HG03135 (cell line): ENCODE results near the gene ZBTB7B.

Source experiments
- ATAC-seq: cut with Tn5 transposase; IDR thresholded peaks from one replicate; pipeline ENCODE4 v1.9.1; 2021; ENCODE audit warnings: mild to moderate bottlenecking, moderate library complexity; ENCODE audit not compliant: unreplicated experiment

The ZBTB7B gene

DNA sequence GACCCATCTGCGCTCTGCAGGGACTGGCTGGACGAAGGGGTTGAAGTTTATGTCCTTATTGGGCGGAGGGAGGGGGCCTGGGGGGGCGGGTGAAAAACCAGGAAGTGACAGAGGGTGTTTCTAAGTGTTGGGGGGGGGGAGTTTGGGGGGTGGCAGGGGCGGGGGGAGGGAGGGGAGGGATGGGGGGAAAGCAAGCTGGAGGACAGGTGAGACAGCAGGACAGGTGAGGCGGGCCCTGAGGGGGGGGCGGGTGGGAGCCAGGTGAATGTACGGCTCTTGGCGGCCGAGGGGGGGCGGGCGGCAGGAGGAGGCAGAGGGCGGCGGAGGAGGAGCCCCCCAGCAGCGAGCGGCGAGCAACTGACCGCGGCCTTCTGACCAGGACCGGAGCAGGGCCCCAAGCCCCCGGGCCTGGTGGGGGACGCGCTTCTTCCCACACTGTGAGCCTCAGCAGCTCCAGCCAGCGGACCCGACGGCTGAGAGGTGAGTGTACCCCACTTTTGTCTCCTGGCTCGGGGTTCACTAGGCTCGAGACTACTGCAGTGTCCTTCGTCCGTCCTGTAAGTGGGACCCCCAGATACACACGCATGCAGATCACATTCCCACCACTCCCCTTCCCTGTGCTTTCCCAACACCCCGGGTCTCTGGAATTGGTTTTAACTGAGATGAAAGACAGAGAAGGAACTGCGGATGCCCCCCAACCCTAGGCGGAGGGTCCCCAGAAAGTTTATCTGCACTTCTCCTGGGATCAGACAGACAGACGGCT is at the start of gene ZBTB7B:
ZBTB7B (plus strand) TSS at position 339 of the 763 bp plus-strand sequence. CDS start 11,859 bp downstream, outside the sequence.
- no peak for ATAC-seq

DNA sequence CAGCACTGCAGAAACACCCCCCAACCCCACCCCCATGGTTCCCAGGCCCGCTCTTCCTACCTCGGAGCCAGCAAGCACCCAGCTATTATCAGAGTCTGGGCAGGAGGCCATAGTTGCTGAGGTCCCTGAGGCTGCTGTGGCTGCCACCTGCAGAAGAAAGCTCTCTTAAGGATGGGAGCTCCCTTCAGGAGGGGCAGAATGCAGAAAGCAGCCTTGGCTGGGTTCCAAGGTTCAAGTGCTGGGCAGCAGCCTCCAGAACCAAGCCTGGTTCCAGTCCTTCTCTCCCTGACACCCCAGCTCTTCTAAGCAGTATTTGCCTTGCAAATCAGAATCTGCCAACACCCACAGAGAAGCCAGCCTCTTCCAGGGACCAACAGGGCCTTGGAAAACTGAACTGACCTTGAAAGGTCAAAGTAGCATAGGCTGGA is 49.0 kb upstream of the ZBTB7B start:
- no peak for ATAC-seq

DNA sequence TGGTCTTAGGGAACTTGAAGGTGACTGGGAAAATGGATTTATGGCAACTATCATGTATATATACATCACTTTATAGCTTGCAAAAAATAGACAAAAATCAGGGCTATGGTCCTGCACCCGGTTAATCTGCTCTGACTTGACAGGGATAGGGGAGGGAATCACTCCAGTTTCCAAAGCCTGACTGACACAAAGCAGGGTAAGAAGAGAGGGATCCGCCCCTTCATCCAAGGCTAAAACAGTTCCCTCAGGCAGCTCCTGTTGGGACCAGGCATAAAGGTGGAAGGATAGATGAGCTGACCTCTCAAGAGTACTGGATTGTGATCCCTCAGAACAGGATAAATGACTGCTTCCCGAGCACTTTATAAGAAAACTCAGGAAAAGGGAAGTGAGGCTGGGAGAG is 48.1 kb upstream of the ZBTB7B start:
- ATAC-seq = no peak

- peak; percentile 67 for ATAC-seq
These were observed 47.4 kb upstream of the ZBTB7B start for GRCh38 chr1:154955039-154955717.

DNA sequence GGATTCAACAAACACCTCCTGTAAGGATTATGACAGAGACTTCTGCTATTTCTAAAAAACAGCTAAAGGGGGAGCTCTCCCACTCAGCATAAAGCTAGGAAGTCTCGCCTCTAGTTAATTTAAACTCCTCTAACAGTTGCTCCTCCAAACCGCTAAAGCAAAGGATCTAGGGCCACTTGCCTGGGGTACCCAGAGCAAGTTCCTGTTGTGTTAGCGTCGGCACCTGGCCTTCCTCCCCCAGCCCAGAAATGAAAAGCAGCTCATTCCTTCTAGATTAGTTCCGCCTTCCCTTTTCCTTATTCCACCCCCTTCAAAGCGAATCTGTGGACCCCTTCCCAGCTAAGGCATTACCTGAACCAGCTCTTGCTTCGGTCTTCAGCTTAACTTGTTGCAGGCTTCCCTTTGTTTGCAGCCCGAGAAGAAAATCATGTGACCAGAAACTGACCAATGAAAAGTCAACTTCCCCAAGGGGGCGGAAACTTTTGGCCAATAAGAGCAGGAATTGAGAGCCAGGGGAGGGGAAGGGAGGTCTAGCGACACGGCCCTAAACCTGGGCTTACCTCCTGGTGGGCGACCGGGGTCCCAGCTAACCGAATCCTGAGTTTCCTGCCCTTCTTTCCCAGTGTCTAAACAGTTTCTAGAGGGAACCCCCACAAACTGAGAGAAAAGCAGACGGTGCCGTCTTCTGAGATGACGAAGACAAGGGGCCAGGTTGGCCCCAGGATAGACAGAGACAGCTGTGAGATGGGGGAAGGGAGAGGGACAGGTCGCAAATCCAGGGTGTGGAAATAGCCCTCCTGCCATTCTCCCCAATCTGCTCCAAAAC is 46.7 kb upstream of the ZBTB7B start, which contains the start of gene PBXIP1:
PBXIP1 (minus strand) TSS at position 382 of the 826 bp plus-strand sequence. CDS start 2,378 bp downstream, outside the sequence.
- ATAC-seq = peak; percentile 52

DNA sequence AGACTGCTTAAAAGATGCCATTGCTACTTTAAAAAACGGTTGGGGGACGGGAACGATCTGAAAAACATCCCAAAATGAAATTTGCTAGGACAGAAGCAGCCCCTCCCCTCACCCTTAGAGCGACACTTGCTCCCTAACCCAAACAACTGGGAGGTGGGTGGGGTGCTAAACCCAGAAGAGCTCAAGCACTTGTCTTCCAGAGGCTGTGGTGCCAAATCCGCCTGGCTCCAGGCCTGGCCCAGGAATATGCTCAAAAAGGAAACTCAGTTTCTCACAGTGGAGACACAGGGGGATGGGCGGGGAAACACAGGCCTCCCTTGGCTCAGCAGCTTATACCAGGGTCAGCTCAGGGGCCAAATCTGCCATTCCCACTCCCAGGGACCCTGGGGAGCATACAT is 46.1 kb upstream of the ZBTB7B start:
- ATAC-seq = no peak

DNA sequence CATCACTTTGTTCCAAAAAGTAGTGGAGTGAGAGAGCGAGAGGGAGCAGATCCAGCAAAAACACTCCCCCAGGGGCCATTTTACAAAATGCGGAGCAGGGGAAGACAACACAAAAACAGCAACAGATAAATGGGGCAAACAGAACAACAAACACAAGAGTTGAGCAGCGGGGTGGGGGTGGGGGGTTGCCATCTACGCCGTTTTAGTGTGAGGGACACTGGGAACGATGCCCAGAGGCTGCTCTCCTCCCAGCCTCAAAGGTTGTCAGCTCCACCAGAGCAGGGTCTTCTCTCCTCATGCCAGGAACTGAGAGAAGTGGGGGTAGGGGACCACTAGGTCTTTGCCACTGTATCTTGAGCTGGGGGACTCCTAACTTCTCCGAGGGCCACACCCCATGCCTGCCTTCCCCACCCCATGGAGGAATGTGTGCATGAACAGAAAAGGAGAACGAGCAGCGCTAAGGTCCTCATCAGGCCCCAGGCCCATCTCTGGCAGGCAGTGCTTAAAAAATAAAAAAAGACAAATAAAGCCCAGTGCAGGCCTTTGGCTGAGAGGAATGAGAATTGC is 45.4 kb upstream of the ZBTB7B start:
- ATAC-seq = no peak

DNA sequence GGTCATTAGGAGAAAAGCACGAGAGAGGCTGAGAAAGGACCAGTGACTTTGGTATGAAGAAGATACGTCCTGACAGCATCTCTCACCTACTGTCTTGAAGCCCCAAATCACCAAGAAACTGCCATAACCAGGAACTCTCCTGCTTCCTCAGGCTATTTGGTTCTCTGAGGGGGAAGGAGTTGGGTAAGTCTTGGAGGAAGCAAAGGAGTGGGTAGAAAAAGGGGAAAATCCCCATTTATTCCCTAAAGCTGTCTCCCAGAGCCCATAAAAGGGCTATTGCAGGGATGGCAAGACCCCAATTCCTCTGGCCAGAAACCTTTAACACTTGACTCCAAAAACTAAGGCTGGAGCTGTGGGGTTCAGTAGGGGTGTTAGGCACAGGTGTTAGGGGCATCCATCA is 44.6 kb upstream of the ZBTB7B start:
- ATAC-seq = no peak

DNA sequence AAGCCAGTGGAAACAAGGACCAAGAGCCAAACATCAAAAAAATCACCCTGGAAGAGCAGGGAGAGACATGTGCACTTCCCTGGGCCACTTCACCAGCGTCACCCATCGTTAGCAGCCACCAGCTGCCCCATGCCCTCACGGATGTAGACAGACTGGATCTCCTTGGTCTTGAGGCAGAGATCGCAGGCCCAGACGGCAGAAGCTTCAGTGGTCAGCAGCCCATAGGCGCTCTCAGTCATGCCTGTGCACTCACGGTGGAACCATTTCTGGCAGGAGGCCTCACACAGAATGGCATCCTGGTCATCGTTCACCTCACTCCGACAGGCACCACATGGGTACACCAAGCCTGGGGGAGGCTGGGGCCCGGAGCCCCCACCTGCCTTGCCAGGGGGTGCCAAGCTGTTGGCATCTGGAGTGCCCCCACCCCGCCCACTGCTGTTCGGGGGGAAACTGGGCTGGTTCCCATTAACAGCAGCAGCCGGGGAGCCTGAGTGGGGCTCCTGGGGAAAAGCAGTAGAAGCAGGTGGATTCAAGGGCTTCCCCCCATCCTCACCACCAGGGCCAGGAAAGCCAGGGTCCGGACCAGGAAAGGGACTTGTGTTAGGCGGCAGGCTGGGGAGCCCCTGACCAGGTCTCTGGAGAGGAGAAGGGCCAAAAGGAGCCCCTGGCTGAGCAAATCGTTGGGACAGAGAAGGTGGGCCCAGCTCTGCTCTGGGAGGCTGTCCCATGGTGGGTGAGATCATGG is 43.7 kb upstream of the ZBTB7B start:
- no peak for ATAC-seq

DNA sequence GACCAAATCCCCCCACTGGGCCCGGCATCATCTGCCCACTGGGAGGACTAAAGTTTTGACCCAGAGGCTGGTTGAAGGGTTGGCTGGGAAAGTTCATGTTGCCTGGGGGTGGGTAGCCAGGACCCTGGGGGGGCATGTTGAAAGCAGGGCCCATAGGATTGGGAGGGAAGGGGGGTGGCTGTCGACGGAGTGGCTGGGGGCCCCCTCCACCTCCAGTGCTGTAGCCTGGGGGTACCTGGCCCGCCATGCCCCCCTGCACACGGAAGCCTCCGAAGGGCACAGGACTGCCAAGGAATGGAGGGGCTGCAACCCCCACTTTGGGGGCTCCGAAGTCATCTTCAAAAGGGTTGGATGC is 43.2 kb upstream of the ZBTB7B start:
- ATAC-seq = no peak

DNA sequence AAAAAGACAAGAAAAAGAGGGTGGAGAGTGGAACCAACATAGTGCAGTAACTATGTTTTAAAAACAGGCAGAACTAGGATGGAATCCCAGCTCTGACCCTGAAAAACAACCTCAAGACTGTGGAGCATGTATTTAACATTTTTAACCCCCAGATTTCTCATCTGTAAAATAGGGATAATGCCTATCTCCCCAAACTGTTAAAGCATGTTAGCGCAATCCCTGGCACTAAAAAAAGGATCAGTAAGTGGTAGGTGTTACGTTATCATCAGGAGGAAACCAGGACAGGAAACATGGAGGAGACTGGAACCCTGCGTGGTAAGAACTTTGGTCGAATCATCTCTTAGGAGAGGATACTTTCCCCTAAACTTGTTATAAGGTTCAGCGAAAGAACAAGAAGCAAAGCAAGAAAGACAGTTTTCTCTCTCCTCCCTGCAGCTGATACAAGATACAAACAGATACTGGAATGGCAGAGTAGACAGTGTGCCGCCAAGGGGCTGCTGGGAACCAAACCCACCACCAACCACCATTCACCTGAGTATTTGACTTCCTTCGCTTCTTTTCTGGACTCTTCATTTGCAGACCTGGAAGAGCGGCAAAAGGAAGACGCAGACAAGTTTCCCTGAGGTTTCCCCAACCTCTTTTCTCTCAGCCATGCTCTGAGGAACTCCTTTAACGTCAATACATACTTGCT is 42.0 kb upstream of the ZBTB7B start:
- no peak for ATAC-seq

DNA sequence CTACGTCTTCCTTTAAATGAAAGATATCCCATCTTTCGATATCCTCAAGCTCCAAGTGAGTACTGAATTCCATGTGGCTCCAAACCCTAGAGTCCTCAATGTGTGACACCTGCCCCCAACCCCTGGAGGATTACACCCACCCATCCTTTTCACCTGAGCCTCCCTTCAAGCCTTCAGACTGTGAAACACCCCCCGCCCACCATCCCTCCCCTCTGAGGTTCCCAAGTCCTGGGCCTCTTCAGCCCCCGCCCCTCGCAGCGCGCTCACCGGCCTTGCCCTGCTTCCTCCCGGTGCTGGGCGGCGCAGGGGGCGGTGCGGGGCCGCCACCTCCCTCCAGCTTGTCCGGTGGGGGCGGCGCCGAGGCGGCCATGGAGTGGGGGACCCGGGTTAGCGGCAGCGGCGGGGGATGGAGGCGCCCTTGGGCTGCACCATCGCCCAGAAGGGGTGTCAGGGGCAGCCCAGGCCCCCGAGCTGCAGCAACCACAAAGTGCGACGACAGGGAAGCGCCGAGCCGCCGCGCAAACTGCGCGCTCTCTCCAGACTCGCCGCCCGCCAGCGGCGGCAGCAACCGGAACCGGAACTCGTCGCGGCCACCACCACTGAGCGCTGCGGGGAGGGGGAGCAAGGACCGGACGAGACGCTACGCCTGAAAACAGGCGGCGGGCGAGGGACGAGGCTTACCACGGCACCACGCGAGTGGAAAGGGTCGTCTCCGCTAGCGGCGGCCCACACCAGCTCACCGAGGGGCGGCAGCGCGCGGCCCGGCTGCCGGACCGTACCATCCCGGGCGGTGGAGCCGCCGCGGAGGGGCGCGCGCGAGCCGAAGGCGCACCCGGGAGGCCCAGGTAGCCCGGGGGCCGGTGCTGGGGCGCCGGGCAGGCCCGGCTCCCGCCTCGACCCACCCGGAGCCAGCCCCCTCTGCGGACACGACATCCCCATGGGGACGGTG is 41.1 kb upstream of the ZBTB7B start, which contains the start of gene PYGO2:
PYGO2 (minus strand) TSS at position 576 of the 949 bp plus-strand sequence; CDS start at position 370, 206 bp downstream.
- ATAC-seq = peak; percentile 65

DNA sequence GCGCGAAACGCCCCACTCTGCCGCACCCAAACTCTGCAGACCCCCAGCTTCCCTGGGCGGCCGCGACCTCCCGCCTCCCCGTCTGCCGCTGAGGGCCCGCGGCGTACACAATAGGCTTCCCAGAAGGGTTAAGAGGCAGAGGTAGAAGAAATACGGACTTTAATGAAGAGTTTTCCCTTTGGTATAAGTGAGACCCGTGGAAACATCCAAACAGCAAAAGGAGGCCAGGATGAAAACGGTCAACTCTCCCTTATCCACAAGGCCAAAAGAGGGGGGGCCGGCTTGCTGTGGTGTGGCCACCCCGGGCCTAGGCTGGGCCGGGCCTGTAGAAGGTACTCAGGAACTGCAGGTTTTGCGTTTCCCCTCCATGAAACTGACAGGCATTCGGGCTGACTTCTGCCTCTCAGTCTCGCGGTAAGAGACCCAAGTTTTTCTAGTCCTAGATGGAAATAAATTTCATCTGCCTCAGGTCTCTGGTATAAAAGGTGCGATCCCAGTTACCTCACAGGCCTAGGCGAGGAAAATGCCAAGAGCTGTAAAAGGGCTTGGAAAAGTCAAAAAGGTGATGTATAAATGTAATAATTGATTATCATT is 40.3 kb upstream of the ZBTB7B start:
- peak; percentile 17 for ATAC-seq

GRCh38 chr1:154962795-154963330 is 39.7 kb upstream of the ZBTB7B start:
- ATAC-seq = no peak

DNA sequence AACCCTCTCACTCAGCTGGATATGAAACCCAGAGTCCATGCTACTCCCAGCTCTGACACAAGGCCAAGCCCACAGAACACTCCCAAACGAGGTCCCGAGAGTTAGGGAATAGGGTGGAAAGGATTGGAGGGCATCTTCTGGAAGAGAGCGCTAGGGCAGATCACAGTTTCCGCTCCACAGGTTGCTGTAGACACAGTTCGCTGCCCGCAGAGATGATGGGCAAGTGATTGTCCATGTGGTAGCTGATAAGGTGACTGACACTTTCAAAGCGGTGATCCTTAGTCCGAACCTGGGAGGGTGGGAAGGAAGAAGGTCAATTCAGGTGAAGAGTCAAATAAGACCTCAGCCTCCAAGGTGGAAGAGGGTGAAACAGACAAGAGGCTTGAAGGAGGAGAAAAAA is 39.0 kb upstream of the ZBTB7B start:
- ATAC-seq = no peak

- ATAC-seq = no peak
These were observed 38.2 kb upstream of the ZBTB7B start for GRCh38 chr1:154964359-154964758.

GRCh38 chr1:154966111-154966510 is 36.5 kb upstream of the ZBTB7B start:
- ATAC-seq = no peak
